Panc1 (cell line): Measurements from ENCODE around the gene TRDN. TPM values are rescaled to one million over a fixed set of nuclear protein-coding genes. Genes with fewer than 3 reads are reported as not detected.

ENCODE experiments used
- ATAC-seq: fragments of 200-7000 bp; cut with Tn5 transposase; 2 replicates; pipeline ENCODE4 v1.9.1; 2020; ENCODE audit warnings: mild to moderate bottlenecking, moderate library complexity
- BruUV-seq: library from RNA; stranded (reverse); fragments of 400-500 nt; replicated peaks from 2 replicates; lab custom pipeline; 2021; lab: Mats Ljungman, UMichigan
- CTCF ChIA-PET: fragments of 300-600 bp; sonication (Branson Sonifier 250); formaldehyde crosslinking; loops from one replicate; lab custom pipeline; 2022; ENCODE audit warnings: antibody characterized with exemption; lab: Charles Lee
- POLR2A ChIA-PET: fragments of 300-600 bp; sonication (Branson Sonifier 250); formaldehyde crosslinking; loops from one replicate; lab custom pipeline; 2022; ENCODE audit warnings: antibody characterized with exemption; lab: Charles Lee
- DNase-seq: peaks from one replicate; pipeline ENCODE4 v3.0.0-alpha.2; 2010; ENCODE audit warnings: low read depth, low spot score
- H3K27ac ChIP-seq: 2 replicates; pipeline ENCODE4 v1.5.1; 2011; ENCODE audit warnings: mild to moderate bottlenecking, low read length, inconsistent platforms
- H3K27me3 ChIP-seq: fragments of 200-500 bp; sonication (Bioruptor generic); 2 replicates; pipeline ENCODE4 v1.6.0; 2014; ENCODE audit warnings: low read length, inconsistent platforms; ENCODE audit not compliant: control insufficient read depth, insufficient read depth
- H3K36me3 ChIP-seq: fragments of 200-500 bp; sonication (Bioruptor generic); 2 replicates; pipeline ENCODE4 v1.5.1; 2014; ENCODE audit warnings: inconsistent platforms, mild to moderate bottlenecking, low read length, moderate library complexity; ENCODE audit not compliant: control insufficient read depth, insufficient read depth
- H3K4me1 ChIP-seq: 2 replicates; pipeline ENCODE4 v1.5.1; 2011; ENCODE audit warnings: inconsistent platforms, mild to moderate bottlenecking, low read length, moderate library complexity; ENCODE audit not compliant: control insufficient read depth, insufficient read depth
- H3K4me3 ChIP-seq, 2 experiments: 2 replicates each; pipeline ENCODE4 v1.5.1; 2011 to 2012; ENCODE audit warnings: low read depth in 2 of 2, low read length in 2 of 2, mild to moderate bottlenecking in 2 of 2, inconsistent platforms in 1 of 2, moderate library complexity in 1 of 2
- H3K9me3 ChIP-seq: fragments of 200-500 bp; sonication (Bioruptor generic); 2 replicates; pipeline ENCODE4 v1.5.1; 2014; ENCODE audit warnings: low read depth, mild to moderate bottlenecking, inconsistent platforms, low read length, moderate library complexity; ENCODE audit not compliant: control insufficient read depth, insufficient read depth
- CTCF ChIP-seq: fragments of 450-650 bp; IDR thresholded peaks from 2 replicates; pipeline ENCODE4 v1.5.1; 2017; ENCODE audit warnings: mild to moderate bottlenecking
- POLR2AphosphoS5 ChIP-seq: IDR thresholded peaks from 2 replicates; pipeline ENCODE4 v1.6.1; 2012; ENCODE audit warnings: mild to moderate bottlenecking, low read depth, low read length, moderate library complexity
- REST ChIP-seq, 2 experiments: IDR thresholded peaks; 2 replicates each; pipeline ENCODE4 v1.6.1; 2011 to 2012; ENCODE audit warnings: low read depth in 2 of 2, control low read depth in 1 of 2, low read length in 1 of 2, mild to moderate bottlenecking in 1 of 2, moderate library complexity in 1 of 2; ENCODE audit not compliant: insufficient read depth in 1 of 2
- SIN3A ChIP-seq: IDR thresholded peaks from 2 replicates; pipeline ENCODE4 v1.6.1; 2012; ENCODE audit warnings: low read depth, mild to moderate bottlenecking, low read length, moderate library complexity, borderline replicate concordance; ENCODE audit not compliant: insufficient read depth
- TCF7L2 ChIP-seq: IDR thresholded peaks from 2 replicates; pipeline ENCODE4 v1.6.1; 2011; ENCODE audit warnings: mild to moderate bottlenecking, low read depth, low read length, inconsistent platforms
- in situ Hi-C: cut with HindIII; loops from 2 replicates; pipeline ENCODE4 v1.10.0; 2016; ENCODE audit warnings: low sequenced_read_pairs, low pct_unique_long_range_greater_than_20kb
- intact Hi-C: fragments of 100-400 bp; cut with micrococcal nuclease; formaldehyde crosslinking; loops from one replicate; pipeline ENCODE4 v1.10.0; 2022; ENCODE audit not compliant: unreplicated experiment
- total RNA-seq: library from RNA; stranded (reverse); gene quantifications from one replicate; pipeline ENCODE4 v1.2.1, GENCODE V29; 2021; ENCODE audit not compliant: unreplicated experiment

The TRDN gene
- total RNA-seq, 1 experiment from 2014 or later: not detected

GRCh38 chr6:123529058-123529457, 107.7 kb downstream of the TRDN start:
- H3K4me3 ChIP-seq: no peak overlapping the region
- intact Hi-C loops (no loop called here), in situ Hi-C loops (no loop called here)
- ChIA-PET POLR2A (interaction anchor here (0.6 kb wide), 1 partner anchor 23 kb away, joined by 3 read pairs; no protein-coding TSS in a partner anchor), CTCF (interaction anchor here (0.6 kb wide), 1 partner anchor 208 kb away, joined by 4 read pairs; no protein-coding TSS in a partner anchor)
- H3K27ac ChIP-seq: no peak overlapping the region
- no peaks in the 10 kb centered on the region for H3K9me3 ChIP-seq
- no peak for ATAC-seq
- TF ChIP-seq POLR2AphosphoS5 (no peak), TCF7L2 (no peak), CTCF (no peak), REST (IDR thresholded peaks at IDR 0.05; ENCODE audit: insufficient read depth in 1 of 2, low read depth in 2 of 2, low read length in 1 of 2) (no peak), SIN3A (no peak)
- no peak for DNase-seq
- BruUV-seq: no TSS peak
- no peaks in the 10 kb centered on the region for H3K27me3 ChIP-seq
- H3K4me1 ChIP-seq: no peaks in the 10 kb centered on the region
- no peaks in the 10 kb centered on the region for H3K36me3 ChIP-seq

GRCh38 chr6:123527406-123527805, 109.3 kb downstream of the TRDN start:
- H3K36me3 ChIP-seq: no peaks in the 10 kb centered on the region
- no peaks in the 10 kb centered on the region for H3K4me1 ChIP-seq
- intact Hi-C loops (no loop called here), in situ Hi-C loops (no loop called here)
- BruUV-seq: no TSS peak
- no peak overlapping the region for H3K27ac ChIP-seq
- TF ChIP-seq CTCF (no peak), SIN3A (no peak), POLR2AphosphoS5 (no peak), TCF7L2 (no peak), REST (IDR thresholded peaks at IDR 0.05; ENCODE audit: insufficient read depth in 1 of 2, low read depth in 2 of 2, low read length in 1 of 2) (no peak)
- H3K27me3 ChIP-seq: no peaks in the 10 kb centered on the region
- POLR2A ChIA-PET: no interaction called here
- H3K4me3 ChIP-seq: no peak overlapping the region
- H3K9me3 ChIP-seq: no peaks in the 10 kb centered on the region
- CTCF ChIA-PET: interaction anchor here (0.6 kb wide), 1 partner anchor 622 kb away, joined by 3 read pairs; no protein-coding TSS in a partner anchor
- ATAC-seq: no peak
- DNase-seq: no peak
